SIG-M5 (cell line): ENCODE measurements around the gene ERICH2.

Experiments
- DNase-seq: peaks from one replicate; lab custom pipeline; 2025; lab: John Stamatoyannopoulos, UW

ERICH2 gene

GRCh38 chr2:170763232-170763631 lies 6.9 kb upstream of the ERICH2 start:
- no peak for DNase-seq

GRCh38 chr2:170764880-170765261 lies 5.3 kb upstream of the ERICH2 start:
- DNase-seq = no peak

- DNase-seq = no peak
Measured at GRCh38 chr2:170766693-170767092, 3.5 kb upstream of the ERICH2 start.

GRCh38 chr2:170770606-170771420 lies 635 bp downstream of the ERICH2 start:
- DNase-seq = no peak

- DNase-seq = no peak
Measured at GRCh38 chr2:170771421-170771937, 1.3 kb downstream of the ERICH2 start.

GRCh38 chr2:170772295-170772694 lies 2.1 kb downstream of the ERICH2 start:
- DNase-seq = no peak

GRCh38 chr2:170774074-170774473 lies 3.9 kb downstream of the ERICH2 start:
- no peak for DNase-seq

- DNase-seq = no peak
Measured at GRCh38 chr2:170778900-170779299, 8.7 kb downstream of the ERICH2 start.

- no peak for DNase-seq
Measured at GRCh38 chr2:170779304-170779703, 9.1 kb downstream of the ERICH2 start.

- no peak for DNase-seq
Measured at GRCh38 chr2:170782673-170783072, 12.5 kb downstream of the ERICH2 start.

- DNase-seq = no peak
Measured at GRCh38 chr2:170783549-170783948, 13.4 kb downstream of the ERICH2 start.

- DNase-seq = no peak
Measured at GRCh38 chr2:170798996-170799395, 28.8 kb downstream of the ERICH2 start.

GRCh38 chr2:170806548-170806947 lies 36.4 kb downstream of the ERICH2 start:
- DNase-seq = no peak

GRCh38 chr2:170812710-170813600 lies 42.8 kb downstream of the ERICH2 start:
- no peak for DNase-seq

- DNase-seq = no peak
Measured at GRCh38 chr2:170813611-170814532, 43.7 kb downstream of the ERICH2 start.

GRCh38 chr2:170814533-170815230 lies 44.5 kb downstream of the ERICH2 start:
- no peak for DNase-seq

GRCh38 chr2:170815311-170815710 lies 45.1 kb downstream of the ERICH2 start:
- DNase-seq = no peak

GRCh38 chr2:170815746-170816503 lies 45.7 kb downstream of the ERICH2 start:
- DNase-seq = no peak

- DNase-seq = peak; percentile 34
Measured at GRCh38 chr2:170816504-170817092, 46.4 kb downstream of the ERICH2 start, which contains the start of gene GAD1. Gene GAD1, plus strand, starts transcription at chr2:170816887. Its CDS starts 1,705 bp downstream, at chr2:170818592.
